Suprapubic skin (tissue), 3 donors: ENCODE data around the gene XYLT2.

Experiments
- POLR2AphosphoS5 ChIP-seq, 3 donors: sonication (generic); formaldehyde crosslinking; IDR thresholded peaks; one replicate each; pipeline ENCODE4 v1.6.1; 2017; ENCODE audit warnings: antibody characterized with exemption in 3 of 3
- TF ChIP-seq, protein P1 (sequence below), 2 donors: fragments of 200-600 bp in 1 of 2; fragments of 450-650 bp in 1 of 2; sonication (generic) in 1 of 2; IDR thresholded peaks; one replicate each; pipeline ENCODE4 v1.5.1; 2016 to 2019; ENCODE audit warnings: antibody characterized with exemption in 2 of 2, mild to moderate bottlenecking in 1 of 2, moderate library complexity in 1 of 2

DNA sequence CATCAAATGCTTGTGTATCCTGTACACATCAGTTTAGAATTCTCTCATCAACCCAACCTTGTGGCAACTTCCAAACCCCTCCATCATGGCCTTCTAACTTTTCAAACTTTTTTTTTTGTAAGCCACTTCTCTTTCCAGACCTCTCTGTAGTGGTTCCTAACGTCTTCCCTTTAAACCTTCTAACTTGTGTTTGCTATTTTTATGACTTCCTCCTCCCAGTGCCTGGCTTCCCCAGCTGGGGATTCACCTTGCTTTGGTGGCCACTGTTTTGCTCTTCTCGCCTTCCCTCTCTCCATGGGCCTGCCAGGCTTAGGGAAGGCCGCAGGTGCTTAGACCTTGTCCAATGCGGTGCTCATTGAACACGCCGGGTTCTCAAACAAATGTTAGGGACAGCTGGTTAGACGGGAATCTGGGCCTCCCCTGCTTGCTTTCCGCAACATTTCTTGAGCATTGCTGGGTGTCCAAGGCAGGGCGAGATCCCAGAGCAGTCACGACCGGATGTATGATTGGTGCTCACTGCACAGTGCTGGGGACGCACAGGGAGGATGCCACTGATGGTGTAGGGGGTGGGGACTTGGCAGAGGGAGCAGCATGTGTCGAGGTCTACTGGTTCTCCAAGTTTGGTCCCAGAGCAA lies 1.1 kb upstream of the XYLT2 start:
- TF ChIP-seq, protein P1, sequence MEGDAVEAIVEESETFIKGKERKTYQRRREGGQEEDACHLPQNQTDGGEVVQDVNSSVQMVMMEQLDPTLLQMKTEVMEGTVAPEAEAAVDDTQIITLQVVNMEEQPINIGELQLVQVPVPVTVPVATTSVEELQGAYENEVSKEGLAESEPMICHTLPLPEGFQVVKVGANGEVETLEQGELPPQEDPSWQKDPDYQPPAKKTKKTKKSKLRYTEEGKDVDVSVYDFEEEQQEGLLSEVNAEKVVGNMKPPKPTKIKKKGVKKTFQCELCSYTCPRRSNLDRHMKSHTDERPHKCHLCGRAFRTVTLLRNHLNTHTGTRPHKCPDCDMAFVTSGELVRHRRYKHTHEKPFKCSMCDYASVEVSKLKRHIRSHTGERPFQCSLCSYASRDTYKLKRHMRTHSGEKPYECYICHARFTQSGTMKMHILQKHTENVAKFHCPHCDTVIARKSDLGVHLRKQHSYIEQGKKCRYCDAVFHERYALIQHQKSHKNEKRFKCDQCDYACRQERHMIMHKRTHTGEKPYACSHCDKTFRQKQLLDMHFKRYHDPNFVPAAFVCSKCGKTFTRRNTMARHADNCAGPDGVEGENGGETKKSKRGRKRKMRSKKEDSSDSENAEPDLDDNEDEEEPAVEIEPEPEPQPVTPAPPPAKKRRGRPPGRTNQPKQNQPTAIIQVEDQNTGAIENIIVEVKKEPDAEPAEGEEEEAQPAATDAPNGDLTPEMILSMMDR (IDR thresholded peaks at IDR 0.05): no peak
- TF ChIP-seq POLR2AphosphoS5 (IDR thresholded peaks at IDR 0.05): no peak
